Lung microvascular endothelial cell (primary cell): ENCODE results near the gene GPA33. TPM values are rescaled to one million over a fixed set of nuclear protein-coding genes. Genes with fewer than 3 reads are reported as not detected.

ENCODE experiments used
- DNase-seq, 2 donors: peaks; one replicate each; pipeline versions ENCODE4 v3.0.0 to v3.0.0-alpha.2; 2010; ENCODE audit warnings: low read depth in 2 of 2
- total RNA-seq: library from RNA; depleted of rRNA; stranded (reverse); fragments of >200 nt; gene quantifications from 2 replicates; pipeline ENCODE4 v1.2.1, GENCODE V29; 2014

Gene GPA33
- total RNA-seq, 1 donor from 2014 or later = not detected

- DNase-seq = no peak
These were observed 27.0 kb upstream of the GPA33 start for GRCh38 chr1:167117225-167117624.

- no peak for DNase-seq
These were observed 26.0 kb upstream of the GPA33 start for GRCh38 chr1:167116174-167116573.

- no peak for DNase-seq
These were observed 25.5 kb upstream of the GPA33 start for GRCh38 chr1:167115655-167116054.

GRCh38 chr1:167114725-167115124 lies 24.5 kb upstream of the GPA33 start:
- no peak for DNase-seq

- DNase-seq = no peak
These were observed 21.9 kb upstream of the GPA33 start for GRCh38 chr1:167111868-167112709.

GRCh38 chr1:167110586-167110985 lies 20.4 kb upstream of the GPA33 start:
- no peak for DNase-seq

GRCh38 chr1:167109125-167109524 lies 18.9 kb upstream of the GPA33 start:
- no peak for DNase-seq

GRCh38 chr1:167107456-167107855 lies 17.3 kb upstream of the GPA33 start:
- no peak for DNase-seq

- no peak for DNase-seq
These were observed 15.9 kb upstream of the GPA33 start for GRCh38 chr1:167106119-167106461.

GRCh38 chr1:167105271-167106118 lies 15.3 kb upstream of the GPA33 start:
- DNase-seq = no peak

GRCh38 chr1:167104256-167104633 lies 14.1 kb upstream of the GPA33 start:
- no peak for DNase-seq

GRCh38 chr1:167102906-167103573 lies 12.9 kb upstream of the GPA33 start:
- no peak for DNase-seq

GRCh38 chr1:167101754-167102153 lies 11.6 kb upstream of the GPA33 start:
- no peak for DNase-seq

- DNase-seq = no peak
These were observed 10.6 kb upstream of the GPA33 start for GRCh38 chr1:167100730-167101129.

GRCh38 chr1:167099851-167100250 lies 9.7 kb upstream of the GPA33 start:
- DNase-seq = no peak

- peak in 1 of 2 donors; percentile 9 for DNase-seq
These were observed 5.2 kb upstream of the GPA33 start for GRCh38 chr1:167095368-167095767.

- DNase-seq = no peak
These were observed 4.5 kb upstream of the GPA33 start for GRCh38 chr1:167094690-167095089.

- DNase-seq = no peak
These were observed 3.8 kb upstream of the GPA33 start, which contains the start of gene STYXL2 for GRCh38 chr1:167093846-167094516. Gene STYXL2, plus strand, starts transcription at chr1:167094075. Its CDS starts 775 bp downstream, at chr1:167094850.

GRCh38 chr1:167092653-167093052 lies 2.5 kb upstream of the GPA33 start:
- no peak for DNase-seq

GRCh38 chr1:167089939-167090313 lies 251 bp downstream of the GPA33 start:
- DNase-seq = no peak

- DNase-seq = no peak
These were observed 1.3 kb downstream of the GPA33 start for GRCh38 chr1:167088746-167089417.
